ENCODE data around the gene DDX1. TPM values are rescaled to one million over a fixed set of nuclear protein-coding genes. Genes with fewer than 3 reads are reported as not detected.

The DDX1 gene
- total and polyA plus RNA-seq, 4 donors, result 87.0 to 152 (median 134) TPM

GRCh38 chr2:15613736-15614429 is 22.2 kb downstream of the DDX1 start:
- Histone ChIP-seq H3K4me1 (ENCODE audit: control insufficient read depth, insufficient read depth, low read length) (no peaks in the 10 kb centered on the region), H3K9me3 (ENCODE audit: control insufficient read depth, insufficient read depth, low read length) (no peaks in the 10 kb centered on the region), H3K27ac (ENCODE audit: low read depth, low read length) (no peak overlapping the region), H3K27me3 (ENCODE audit: control insufficient read depth, insufficient read depth, low read length) (no peaks in the 10 kb centered on the region), H3K4me3 (ENCODE audit: low read depth, low read length) (no peak overlapping the region), H3K36me3 (ENCODE audit: control insufficient read depth, insufficient read depth, low read length) (peaks cover 18% of the 10 kb centered on the region)
- no peak for DNase-seq (ENCODE audit: low read depth in 4 of 6, low spot score in 6 of 6)
- 91% methylated on average over 7 of the region's 10 CpGs for whole genome bisulfite sequencing (ENCODE audit: insufficient coverage)

- no peaks in the 10 kb centered on the region for H3K9me3 ChIP-seq (ENCODE audit: control insufficient read depth, insufficient read depth, low read length)
- no peak overlapping the region for H3K4me3 ChIP-seq (ENCODE audit: low read depth, low read length)
- H3K36me3 ChIP-seq (ENCODE audit: control insufficient read depth, insufficient read depth, low read length), result peaks cover 25% of the 10 kb centered on the region
- no peak overlapping the region for H3K27ac ChIP-seq (ENCODE audit: low read depth, low read length)
- no peaks in the 10 kb centered on the region for H3K4me1 ChIP-seq (ENCODE audit: control insufficient read depth, insufficient read depth, low read length)
- no peak for DNase-seq (ENCODE audit: low read depth in 4 of 6, low spot score in 6 of 6)
- WGBS (ENCODE audit: insufficient coverage), result no CpG with 5 or more reads among the region's 6 CpGs
- no peaks in the 10 kb centered on the region for H3K27me3 ChIP-seq (ENCODE audit: control insufficient read depth, insufficient read depth, low read length)
Measured at GRCh38 chr2:15614545-15615300, 23.1 kb downstream of the DDX1 start.

GRCh38 chr2:15615301-15615920 is 23.7 kb downstream of the DDX1 start:
- Histone ChIP-seq H3K9me3 (ENCODE audit: control insufficient read depth, insufficient read depth, low read length) (no peaks in the 10 kb centered on the region), H3K27ac (ENCODE audit: low read depth, low read length) (no peak overlapping the region), H3K36me3 (ENCODE audit: control insufficient read depth, insufficient read depth, low read length) (peaks cover 25% of the 10 kb centered on the region), H3K27me3 (ENCODE audit: control insufficient read depth, insufficient read depth, low read length) (no peaks in the 10 kb centered on the region), H3K4me1 (ENCODE audit: control insufficient read depth, insufficient read depth, low read length) (no peaks in the 10 kb centered on the region), H3K4me3 (ENCODE audit: low read depth, low read length) (no peak overlapping the region)
- WGBS (ENCODE audit: insufficient coverage), result no CpG with 5 or more reads among the region's 3 CpGs
- DNase-seq (ENCODE audit: low read depth in 4 of 6, low spot score in 6 of 6), result no peak

GRCh38 chr2:15616429-15616828 is 24.8 kb downstream of the DDX1 start:
- Histone ChIP-seq H3K27ac (ENCODE audit: low read depth, low read length) (no peak overlapping the region), H3K36me3 (ENCODE audit: control insufficient read depth, insufficient read depth, low read length) (peaks cover 28% of the 10 kb centered on the region), H3K27me3 (ENCODE audit: control insufficient read depth, insufficient read depth, low read length) (no peaks in the 10 kb centered on the region), H3K4me1 (ENCODE audit: control insufficient read depth, insufficient read depth, low read length) (no peaks in the 10 kb centered on the region), H3K4me3 (ENCODE audit: low read depth, low read length) (no peak overlapping the region), H3K9me3 (ENCODE audit: control insufficient read depth, insufficient read depth, low read length) (no peaks in the 10 kb centered on the region)
- no peak for DNase-seq (ENCODE audit: low read depth in 4 of 6, low spot score in 6 of 6)
- WGBS (ENCODE audit: insufficient coverage), result no CpG with 5 or more reads among the region's 4 CpGs

- H3K27ac ChIP-seq (ENCODE audit: low read depth, low read length), result no peak overlapping the region
- no peak for DNase-seq (ENCODE audit: low read depth in 4 of 6, low spot score in 6 of 6)
- no CpG with 5 or more reads among the region's 3 CpGs for WGBS (ENCODE audit: insufficient coverage)
Measured at GRCh38 chr2:15616850-15617777, 25.4 kb downstream of the DDX1 start.

GRCh38 chr2:15617778-15618448 is 26.2 kb downstream of the DDX1 start:
- Histone ChIP-seq H3K27ac (ENCODE audit: low read depth, low read length) (no peak overlapping the region), H3K4me3 (ENCODE audit: low read depth, low read length) (no peak overlapping the region), H3K36me3 (ENCODE audit: control insufficient read depth, insufficient read depth, low read length) (peaks cover 30% of the 10 kb centered on the region), H3K27me3 (ENCODE audit: control insufficient read depth, insufficient read depth, low read length) (no peaks in the 10 kb centered on the region), H3K9me3 (ENCODE audit: control insufficient read depth, insufficient read depth, low read length) (no peaks in the 10 kb centered on the region), H3K4me1 (ENCODE audit: control insufficient read depth, insufficient read depth, low read length) (no peaks in the 10 kb centered on the region)
- no peak for DNase-seq (ENCODE audit: low read depth in 4 of 6, low spot score in 6 of 6)
- 97% methylated on average over 3 of the region's 4 CpGs for WGBS (ENCODE audit: insufficient coverage)

More at GRCh38 chr2:15616850-15617777, 25.4 kb downstream of the DDX1 start:
- Histone ChIP-seq H3K36me3 (ENCODE audit: control insufficient read depth, insufficient read depth, low read length) (peaks cover 32% of the 10 kb centered on the region), H3K4me1 (ENCODE audit: control insufficient read depth, insufficient read depth, low read length) (no peaks in the 10 kb centered on the region), H3K4me3 (ENCODE audit: low read depth, low read length) (no peak overlapping the region), H3K9me3 (ENCODE audit: control insufficient read depth, insufficient read depth, low read length) (no peaks in the 10 kb centered on the region), H3K27me3 (ENCODE audit: control insufficient read depth, insufficient read depth, low read length) (no peaks in the 10 kb centered on the region)

- 96% methylated on average over 16 of the region's 16 CpGs for whole genome bisulfite sequencing (ENCODE audit: insufficient coverage)
- H3K36me3 ChIP-seq (ENCODE audit: control insufficient read depth, insufficient read depth, low read length), result peaks cover 32% of the 10 kb centered on the region
- no peak overlapping the region for H3K27ac ChIP-seq (ENCODE audit: low read depth, low read length)
- H3K27me3 ChIP-seq (ENCODE audit: control insufficient read depth, insufficient read depth, low read length), result no peaks in the 10 kb centered on the region
- no peak overlapping the region for H3K4me3 ChIP-seq (ENCODE audit: low read depth, low read length)
- DNase-seq (ENCODE audit: low read depth in 4 of 6, low spot score in 6 of 6), result no peak
- no peaks in the 10 kb centered on the region for H3K4me1 ChIP-seq (ENCODE audit: control insufficient read depth, insufficient read depth, low read length)
- H3K9me3 ChIP-seq (ENCODE audit: control insufficient read depth, insufficient read depth, low read length), result no peaks in the 10 kb centered on the region
Measured at GRCh38 chr2:15618449-15618855, 26.8 kb downstream of the DDX1 start.

GRCh38 chr2:15619076-15619475 is 27.4 kb downstream of the DDX1 start:
- Histone ChIP-seq H3K27ac (ENCODE audit: low read depth, low read length) (no peak overlapping the region), H3K27me3 (ENCODE audit: control insufficient read depth, insufficient read depth, low read length) (no peaks in the 10 kb centered on the region), H3K36me3 (ENCODE audit: control insufficient read depth, insufficient read depth, low read length) (peaks cover 32% of the 10 kb centered on the region), H3K9me3 (ENCODE audit: control insufficient read depth, insufficient read depth, low read length) (no peaks in the 10 kb centered on the region), H3K4me3 (ENCODE audit: low read depth, low read length) (no peak overlapping the region), H3K4me1 (ENCODE audit: control insufficient read depth, insufficient read depth, low read length) (no peaks in the 10 kb centered on the region)
- WGBS (ENCODE audit: insufficient coverage), result 92% methylated on average over 10 of the region's 11 CpGs
- no peak for DNase-seq (ENCODE audit: low read depth in 4 of 6, low spot score in 6 of 6)

- no peak for DNase-seq (ENCODE audit: low read depth in 4 of 6, low spot score in 6 of 6)
- Histone ChIP-seq H3K9me3 (ENCODE audit: control insufficient read depth, insufficient read depth, low read length) (no peaks in the 10 kb centered on the region), H3K27me3 (ENCODE audit: control insufficient read depth, insufficient read depth, low read length) (no peaks in the 10 kb centered on the region), H3K4me3 (ENCODE audit: low read depth, low read length) (no peak overlapping the region), H3K36me3 (ENCODE audit: control insufficient read depth, insufficient read depth, low read length) (peaks cover 32% of the 10 kb centered on the region), H3K27ac (ENCODE audit: low read depth, low read length) (no peak overlapping the region), H3K4me1 (ENCODE audit: control insufficient read depth, insufficient read depth, low read length) (no peaks in the 10 kb centered on the region)
- WGBS (ENCODE audit: insufficient coverage), result no CpG with 5 or more reads among the region's 5 CpGs
Measured at GRCh38 chr2:15619510-15619909, 27.8 kb downstream of the DDX1 start.
